NCI-H524 (cell line): Measurements from ENCODE around the gene NLK.

ENCODE experiments used
- DNase-seq, 2 experiments: peaks; one replicate each; lab custom pipeline; 2025; lab: John Stamatoyannopoulos, UW

NLK gene

GRCh38 chr17:28040406-28040805 is 2.1 kb upstream of the NLK start:
- no peak for DNase-seq

- peak; percentile 100 for DNase-seq
Observed at GRCh38 chr17:28041068-28041843, 1.2 kb upstream of the NLK start.

GRCh38 chr17:28041844-28042656 is 427 bp upstream of the NLK start:
- DNase-seq, result peak; percentile 29 to 60

GRCh38 chr17:28042721-28043291 is 329 bp downstream of the NLK start:
- DNase-seq, result no peak

- no peak for DNase-seq
Observed at GRCh38 chr17:28043296-28043695, 819 bp downstream of the NLK start.

GRCh38 chr17:28043741-28044140 is 1.3 kb downstream of the NLK start:
- no peak for DNase-seq

GRCh38 chr17:28045304-28045703 is 2.8 kb downstream of the NLK start:
- no peak for DNase-seq

GRCh38 chr17:28046034-28046825 is 3.8 kb downstream of the NLK start:
- DNase-seq, result no peak

GRCh38 chr17:28047806-28048205 is 5.3 kb downstream of the NLK start:
- DNase-seq, result no peak

- no peak for DNase-seq
Observed at GRCh38 chr17:28049071-28049470, 6.6 kb downstream of the NLK start.

GRCh38 chr17:28053044-28053670 is 10.7 kb downstream of the NLK start:
- DNase-seq, result no peak

- no peak for DNase-seq
Observed at GRCh38 chr17:28053725-28054124, 11.2 kb downstream of the NLK start.

GRCh38 chr17:28055546-28056275 is 13.2 kb downstream of the NLK start:
- no peak for DNase-seq

- no peak for DNase-seq
Observed at GRCh38 chr17:28056276-28056620, 13.8 kb downstream of the NLK start.

- DNase-seq, result no peak
Observed at GRCh38 chr17:28057731-28058246, 15.3 kb downstream of the NLK start.

GRCh38 chr17:28059675-28060074 is 17.2 kb downstream of the NLK start:
- DNase-seq, result no peak

- no peak for DNase-seq
Observed at GRCh38 chr17:28065706-28066105, 23.2 kb downstream of the NLK start.

GRCh38 chr17:28069061-28069460 is 26.6 kb downstream of the NLK start:
- no peak for DNase-seq

GRCh38 chr17:28071179-28071578 is 28.7 kb downstream of the NLK start:
- no peak for DNase-seq

GRCh38 chr17:28071891-28072606 is 29.6 kb downstream of the NLK start:
- no peak for DNase-seq
